CD4-positive, alpha-beta T cell (primary cell): Measurements from ENCODE around the gene DENND1A. TPM values are rescaled to one million over a fixed set of nuclear protein-coding genes. Genes with fewer than 3 reads are reported as not detected.

ENCODE experiments used
- ATAC-seq: fragments of 200-7000 bp; cut with Tn5 transposase; one replicate; pipeline ENCODE4 v1.10.0; 2022; ENCODE audit warnings: mild to moderate bottlenecking; ENCODE audit not compliant: poor library complexity
- CTCF ChIA-PET: fragments of 350-600 bp; sonication (Branson Sonifier 250); formaldehyde crosslinking; loops from one replicate; lab custom pipeline; 2021; ENCODE audit warnings: antibody characterized with exemption, inconsistent platforms; lab: Charles Lee
- POLR2A ChIA-PET: fragments of 350-600 bp; sonication (Branson Sonifier 250); formaldehyde crosslinking; loops from one replicate; lab custom pipeline; 2021; ENCODE audit warnings: antibody characterized with exemption, inconsistent platforms; lab: Charles Lee
- DNase-seq, 14 experiments: peaks; one replicate each; pipeline ENCODE4 v3.0.0-alpha.2; 2013 to 2020; ENCODE audit warnings: mixed read lengths in 2 of 14
- H3K27ac ChIP-seq, 2 donors: one replicate each; pipeline versions ENCODE4 v1.5.1 to v1.7.0; 2013; ENCODE audit warnings: low read length in 2 of 2, low read depth in 1 of 2, mild to moderate bottlenecking in 1 of 2
- H3K27me3 ChIP-seq, 2 experiments: 1 replicate in 1 of 2; 2 replicates in 1 of 2; pipeline versions ENCODE4 v1.6.1 to v1.7.0; 2013; ENCODE audit warnings: low read length in 2 of 2, control low read depth in 1 of 2, mild to moderate bottlenecking in 1 of 2, moderate library complexity in 1 of 2; ENCODE audit not compliant: insufficient read depth in 2 of 2, control insufficient read depth in 1 of 2
- H3K36me3 ChIP-seq: one replicate; pipeline ENCODE4 v1.6.1; 2013; ENCODE audit warnings: low read length, control low read depth; ENCODE audit not compliant: insufficient read depth
- H3K4me1 ChIP-seq: one replicate; pipeline ENCODE4 v1.6.1; 2013; ENCODE audit warnings: low read length, control low read depth; ENCODE audit not compliant: insufficient read depth
- H3K4me3 ChIP-seq: one replicate; pipeline ENCODE4 v1.5.1; 2013; ENCODE audit warnings: mild to moderate bottlenecking, low read length, moderate library complexity
- H3K9me3 ChIP-seq, 2 experiments: 1 replicate in 1 of 2; 2 replicates in 1 of 2; pipeline versions ENCODE4 v1.6.1 to v1.7.0; 2013; ENCODE audit warnings: low read length in 2 of 2, mild to moderate bottlenecking in 2 of 2, control low read depth in 1 of 2, moderate library complexity in 1 of 2; ENCODE audit not compliant: control insufficient read depth in 1 of 2, insufficient read depth in 1 of 2
- H3K27ac Mint-ChIP-seq: one replicate; pipeline ENCODE4 v1.8.0; 2020; ENCODE audit warnings: mixed read lengths
- H3K27me3 Mint-ChIP-seq: one replicate; pipeline ENCODE4 v1.8.0; 2021; ENCODE audit warnings: mixed read lengths
- H3K36me3 Mint-ChIP-seq: one replicate; pipeline ENCODE4 v1.8.0; 2021; ENCODE audit warnings: low read depth, mixed read lengths
- H3K4me1 Mint-ChIP-seq: one replicate; pipeline ENCODE4 v1.8.0; 2021; ENCODE audit warnings: low read depth, mixed read lengths
- H3K4me3 Mint-ChIP-seq: one replicate; pipeline ENCODE4 v1.8.0; 2020; ENCODE audit warnings: mild to moderate bottlenecking, mixed read lengths
- H3K9me3 Mint-ChIP-seq: one replicate; pipeline ENCODE4 v1.8.0; 2020; ENCODE audit warnings: mixed read lengths
- CTCF ChIP-seq: fragments of 200-600 bp; IDR thresholded peaks from one replicate; pipeline ENCODE4 v1.8.0; 2022; ENCODE audit warnings: antibody characterized with exemption, mild to moderate bottlenecking
- intact Hi-C, 2 experiments: fragments of 100-400 bp; cut with DNase I in 1 of 2; cut with micrococcal nuclease in 1 of 2; formaldehyde crosslinking; loops; one replicate each; pipeline versions ENCODE4 v1.15.1 to v1.9.0; 2023 to 2025; cut with DNase I, micrococcal nuclease
- total RNA-seq, 174 experiments: library from RNA in 2 of 174; stranded (reverse) in 2 of 174; gene quantifications; one replicate each; pipeline ENCODE4 v1.2.3 and lab custom pipeline; 2021 to 2026

DENND1A gene
- total RNA-seq, 2 experiments from 2014 or later, result 20.0 to 20.6 TPM

GRCh38 chr9:123455187-123455586, 474.7 kb downstream of the DENND1A start:
- POLR2A ChIA-PET, result no interaction called here
- H3K9me3 Mint-ChIP-seq, result no peaks in the 10 kb centered on the region
- peaks cover 61% of the 10 kb centered on the region for H3K36me3 Mint-ChIP-seq
- ATAC-seq, result no peak
- CTCF ChIA-PET, result no interaction called here
- Histone ChIP-seq H3K27ac (no peak overlapping the region), H3K9me3 (peaks cover 0 to 4% of the 10 kb centered on the region in 2 experiments), H3K4me1 (no peaks in the 10 kb centered on the region), H3K36me3 (no peaks in the 10 kb centered on the region), H3K27me3 (no peaks in the 10 kb centered on the region), H3K4me3 (no peak overlapping the region)
- intact Hi-C loops, result no loop called here
- no peaks in the 10 kb centered on the region for H3K27me3 Mint-ChIP-seq
- H3K4me1 Mint-ChIP-seq, result no peaks in the 10 kb centered on the region
- no peak for DNase-seq
- TF ChIP-seq CTCF, result no peak
- H3K4me3 Mint-ChIP-seq, result no peak overlapping the region
- no peak overlapping the region for H3K27ac Mint-ChIP-seq

- no peaks in the 10 kb centered on the region for H3K36me3 ChIP-seq
- ATAC-seq, result no peak
Measured at GRCh38 chr9:123454361-123454760, 475.6 kb downstream of the DENND1A start.

GRCh38 chr9:123453831-123454321, 476.1 kb downstream of the DENND1A start:
- no peak overlapping the region for H3K4me3 Mint-ChIP-seq
- no peaks in the 10 kb centered on the region for H3K4me1 ChIP-seq
- no peak for TF ChIP-seq CTCF
- peaks cover 65% of the 10 kb centered on the region for H3K36me3 Mint-ChIP-seq
- H3K27me3 Mint-ChIP-seq, result no peaks in the 10 kb centered on the region
- ChIA-PET CTCF (no interaction called here), POLR2A (no interaction called here)
- no peaks in the 10 kb centered on the region for H3K27me3 ChIP-seq
- no peak overlapping the region for H3K27ac ChIP-seq
- no peak overlapping the region for H3K27ac Mint-ChIP-seq
- ATAC-seq, result no peak
- intact Hi-C loops, result no loop called here
- H3K9me3 Mint-ChIP-seq, result no peaks in the 10 kb centered on the region
- peaks cover 0 to 4% of the 10 kb centered on the region in 2 experiments for H3K9me3 ChIP-seq
- no peaks in the 10 kb centered on the region for H3K4me1 Mint-ChIP-seq
- no peak overlapping the region for H3K4me3 ChIP-seq
- no peaks in the 10 kb centered on the region for H3K36me3 ChIP-seq
- no peak for DNase-seq

More at GRCh38 chr9:123454361-123454760, 475.6 kb downstream of the DENND1A start:
- Mint-ChIP-seq H3K4me3 (no peak overlapping the region), H3K9me3 (no peaks in the 10 kb centered on the region), H3K4me1 (no peaks in the 10 kb centered on the region), H3K27ac (no peak overlapping the region), H3K36me3 (peaks cover 64% of the 10 kb centered on the region), H3K27me3 (no peaks in the 10 kb centered on the region)
- Histone ChIP-seq H3K9me3 (peaks cover 0 to 4% of the 10 kb centered on the region in 2 experiments), H3K27me3 (no peaks in the 10 kb centered on the region), H3K4me3 (no peak overlapping the region), H3K4me1 (no peaks in the 10 kb centered on the region), H3K27ac (no peak overlapping the region)
- intact Hi-C loops, result no loop called here
- POLR2A ChIA-PET, result no interaction called here
- no peak for TF ChIP-seq CTCF
- CTCF ChIA-PET, result no interaction called here
- no peak for DNase-seq
